ENCODE measurements around the gene ALK. TPM values are rescaled to one million over a fixed set of nuclear protein-coding genes. Genes with fewer than 3 reads are reported as not detected.
"Not testable (repeated sequence)": the region's sequence is repeated elsewhere in the genome, so short reads cannot be mapped to it uniquely, and the experiment has no call there.

Gene ALK
- total and polyA plus RNA-seq, 7 donors: 0.31 to 2.9 (median 1.2) TPM; not detected in 1

- Histone ChIP-seq H3K4me3 (no peak overlapping the region), H3K27me3 (no peaks in the 10 kb centered on the region), H3K4me1 (peaks cover 0 to 24% (median 0%) of the 10 kb centered on the region in 4 donors), H3K9me3 (no peaks in the 10 kb centered on the region), H3K36me3 (no peaks in the 10 kb centered on the region), H3K27ac (no peak overlapping the region)
- no peak for TF ChIP-seq POLR2AphosphoS5 (IDR thresholded peaks at IDR 0.05)
- no peak for TF ChIP-seq POLR2A (IDR thresholded peaks at IDR 0.05)
- TF ChIP-seq CTCF (IDR thresholded peaks at IDR 0.05): no peak
- TF ChIP-seq EP300 (IDR thresholded peaks at IDR 0.05): no peak
- WGBS, 2 donors: 89% methylated on average over 5 of the region's 5 CpGs
- DNase-seq: no peak
- intact Hi-C loops (cut with DNase I): no loop called here
These were observed 165.6 kb downstream of the ALK start for GRCh38 chr2:29755829-29756228.

GRCh38 chr2:29755233-29755632, 166.2 kb downstream of the ALK start:
- H3K9me3 ChIP-seq: no peaks in the 10 kb centered on the region
- H3K36me3 ChIP-seq: no peaks in the 10 kb centered on the region
- WGBS, 2 donors: 80 to 86% methylated on average over 7 of the region's 7 CpGs
- H3K27ac ChIP-seq: no peak overlapping the region
- no peak overlapping the region for H3K4me3 ChIP-seq
- DNase-seq: no peak
- no peaks in the 10 kb centered on the region for H3K27me3 ChIP-seq
- intact Hi-C loops (cut with DNase I): no loop called here
- no peak for TF ChIP-seq CTCF (IDR thresholded peaks at IDR 0.05)
- no peak for TF ChIP-seq POLR2AphosphoS5 (IDR thresholded peaks at IDR 0.05)
- TF ChIP-seq POLR2A (IDR thresholded peaks at IDR 0.05): no peak
- no peak for TF ChIP-seq EP300 (IDR thresholded peaks at IDR 0.05)
- H3K4me1 ChIP-seq: peaks cover 0 to 21% (median 0%) of the 10 kb centered on the region in 4 donors

GRCh38 chr2:29753671-29754444, 167.5 kb downstream of the ALK start:
- 56 to 63% methylated on average over 8 of the region's 8 CpGs for whole genome bisulfite sequencing, 2 donors
- intact Hi-C loops (cut with DNase I): no loop called here

GRCh38 chr2:29751390-29751789, 170.0 kb downstream of the ALK start:
- WGBS, 2 donors: 52 to 74% methylated on average over 6 of the region's 6 CpGs
- Histone ChIP-seq H3K9me3 (no peaks in the 10 kb centered on the region), H3K4me1 (peaks cover 0 to 7% (median 0%) of the 10 kb centered on the region in 4 donors), H3K36me3 (no peaks in the 10 kb centered on the region), H3K27me3 (no peaks in the 10 kb centered on the region), H3K4me3 (no peak overlapping the region), H3K27ac (no peak overlapping the region)
- TF ChIP-seq POLR2AphosphoS5 (IDR thresholded peaks at IDR 0.05): no peak
- TF ChIP-seq EP300 (IDR thresholded peaks at IDR 0.05): no peak
- TF ChIP-seq POLR2A (IDR thresholded peaks at IDR 0.05): no peak
- no peak for TF ChIP-seq CTCF (IDR thresholded peaks at IDR 0.05)
- no peak for DNase-seq
- intact Hi-C loops (cut with DNase I): no loop called here

More at GRCh38 chr2:29753671-29754444, 167.5 kb downstream of the ALK start:
- TF ChIP-seq CTCF (IDR thresholded peaks at IDR 0.05): no peak
- no peak for TF ChIP-seq POLR2A (IDR thresholded peaks at IDR 0.05)
- TF ChIP-seq POLR2AphosphoS5 (IDR thresholded peaks at IDR 0.05): no peak
- no peak for TF ChIP-seq EP300 (IDR thresholded peaks at IDR 0.05)
- no peaks in the 10 kb centered on the region for H3K27me3 ChIP-seq
- H3K27ac ChIP-seq: no peak overlapping the region
- H3K9me3 ChIP-seq: no peaks in the 10 kb centered on the region
- H3K4me3 ChIP-seq: no peak overlapping the region
- DNase-seq: no peak
- peaks cover 0 to 7% (median 0%) of the 10 kb centered on the region in 4 donors for H3K4me1 ChIP-seq
- no peaks in the 10 kb centered on the region for H3K36me3 ChIP-seq

- H3K4me3 ChIP-seq; intact Hi-C loops (cut with DNase I); DNase-seq; H3K27ac ChIP-seq; H3K9me3 ChIP-seq; H3K27me3 ChIP-seq; H3K4me1 ChIP-seq; H3K36me3 ChIP-seq: not testable (repeated sequence)
- WGBS, 2 donors: 87 to 93% methylated on average over 3 of the region's 3 CpGs
These were observed 170.9 kb downstream of the ALK start for GRCh38 chr2:29750463-29750862.

Measured in sigmoid colon (tissue), 7 donors.